Loucy (cell line): ENCODE data around the gene PDE3B.

ENCODE experiments used
- H2AFZ ChIP-seq: fragments of 200-600 bp; sonication (generic); 2 replicates; pipeline ENCODE4 v1.6.0; 2016; ENCODE audit warnings: antibody characterized with exemption, mild to moderate bottlenecking, low read length, moderate library complexity
- H3F3A ChIP-seq: fragments of 200-600 bp; 2 replicates; pipeline ENCODE4 v1.6.0; 2016; ENCODE audit warnings: antibody characterized with exemption, low read depth, mild to moderate bottlenecking
- H3K27me3 ChIP-seq: fragments of 200-600 bp; sonication (generic); 2 replicates; pipeline ENCODE4 v1.6.1; 2014; ENCODE audit warnings: low read length, mild to moderate bottlenecking; ENCODE audit not compliant: insufficient read depth, poor library complexity, severe bottlenecking
- H3K36me3 ChIP-seq: fragments of 200-600 bp; sonication (generic); 2 replicates; pipeline ENCODE4 v1.6.1; 2016; ENCODE audit warnings: low read length; ENCODE audit not compliant: insufficient read depth
- H3K4me1 ChIP-seq: fragments of 200-600 bp; sonication (generic); 2 replicates; pipeline ENCODE4 v1.5.1; 2014; ENCODE audit warnings: low read length, mild to moderate bottlenecking; ENCODE audit not compliant: insufficient read depth, poor library complexity, severe bottlenecking
- H3K4me2 ChIP-seq: fragments of 200-600 bp; sonication (generic); 2 replicates; pipeline ENCODE4 v1.6.0; 2014; ENCODE audit warnings: antibody characterized with exemption, low read length, low read depth, mild to moderate bottlenecking; ENCODE audit not compliant: poor library complexity, severe bottlenecking
- H3K4me3 ChIP-seq: fragments of 200-600 bp; sonication (generic); 2 replicates; pipeline ENCODE4 v1.5.1; 2014; ENCODE audit warnings: low read length, mild to moderate bottlenecking, mixed read lengths; ENCODE audit not compliant: poor library complexity, severe bottlenecking
- H3K79me2 ChIP-seq: fragments of 200-600 bp; sonication (generic); 2 replicates; pipeline ENCODE4 v1.6.1; 2014; ENCODE audit warnings: low read length; ENCODE audit not compliant: insufficient read depth
- H3K9ac ChIP-seq: fragments of 200-600 bp; sonication (generic); 2 replicates; pipeline ENCODE4 v1.6.0; 2014; ENCODE audit warnings: mild to moderate bottlenecking, low read depth, low read length, moderate library complexity; ENCODE audit not compliant: poor library complexity, severe bottlenecking
- H3K9me2 ChIP-seq: fragments of 200-600 bp; sonication (generic); replicated peaks from 2 replicates; pipeline ENCODE4 v1.6.1; 2016; ENCODE audit warnings: low read depth, low read length, mixed read lengths
- H3K9me3 ChIP-seq: fragments of 200-600 bp; sonication (generic); 2 replicates; pipeline ENCODE4 v1.6.1; 2014; ENCODE audit warnings: mild to moderate bottlenecking, antibody characterized with exemption, low read length, low read depth; ENCODE audit not compliant: insufficient read depth
- H4K20me1 ChIP-seq: fragments of 200-600 bp; sonication (generic); 2 replicates; pipeline ENCODE4 v1.6.0; 2014; ENCODE audit warnings: antibody characterized with exemption, low read length, mild to moderate bottlenecking; ENCODE audit not compliant: insufficient read depth, poor library complexity, severe bottlenecking
- CTCF ChIP-seq: fragments of 200-600 bp; sonication (generic); conservative IDR thresholded peaks from 2 replicates; pipeline ENCODE4 v1.5.1; 2014; ENCODE audit warnings: mild to moderate bottlenecking, antibody characterized with exemption, low read length
- EZH2phosphoT487 ChIP-seq: fragments of 200-600 bp; IDR thresholded peaks from 2 replicates; pipeline ENCODE4 v1.6.1; 2018; ENCODE audit warnings: antibody characterized with exemption, mild to moderate bottlenecking, moderate library complexity, borderline replicate concordance

Gene PDE3B

GRCh38 chr11:14645015-14645912 is 1.7 kb downstream of the PDE3B start:
- Histone ChIP-seq H2AFZ (no peak overlapping the region), H3K9me3 (no peaks in the 10 kb centered on the region), H3K4me2 (peak overlapping the region; percentile 89), H3K9me2 (no peaks in the 10 kb centered on the region), H3K27me3 (no peaks in the 10 kb centered on the region), H3K4me1 (peaks cover 64% of the 10 kb centered on the region), H3K4me3 (peak overlapping the region; percentile 93), H3K36me3 (no peaks in the 10 kb centered on the region), H3K9ac (peak overlapping the region; percentile 90), H4K20me1 (peaks cover 64% of the 10 kb centered on the region), H3F3A (no peaks in the 10 kb centered on the region), H3K79me2 (peaks cover 99% of the 10 kb centered on the region)
- no peak for TF ChIP-seq EZH2phosphoT487

- Histone ChIP-seq H3K9me3 (no peaks in the 10 kb centered on the region), H3K9me2 (no peaks in the 10 kb centered on the region), H3K4me3 (peak overlapping the region; percentile 93), H3K9ac (peak overlapping the region; percentile 90), H2AFZ (no peak overlapping the region), H3K36me3 (peaks cover 9% of the 10 kb centered on the region), H3K4me1 (peaks cover 64% of the 10 kb centered on the region), H3F3A (no peaks in the 10 kb centered on the region), H4K20me1 (peaks cover 72% of the 10 kb centered on the region), H3K4me2 (peak overlapping the region; percentile 89), H3K79me2 (peaks cover 99% of the 10 kb centered on the region), H3K27me3 (no peaks in the 10 kb centered on the region)
- TF ChIP-seq EZH2phosphoT487 = no peak
- no peak for TF ChIP-seq CTCF
These were observed 2.6 kb downstream of the PDE3B start for GRCh38 chr11:14645985-14646900.

GRCh38 chr11:14650064-14650463 is 6.5 kb downstream of the PDE3B start:
- Histone ChIP-seq H4K20me1 (peaks cover 96% of the 10 kb centered on the region), H3F3A (no peaks in the 10 kb centered on the region; the same call in 1 of the 2 replicates), H3K79me2 (peaks cover 100% of the 10 kb centered on the region), H3K36me3 (peaks cover 19% of the 10 kb centered on the region), H3K4me2 (peak overlapping the region; percentile 89), H3K4me3 (peak overlapping the region; percentile 93), H2AFZ (no peak overlapping the region), H3K9ac (peak overlapping the region; percentile 90), H3K9me2 (no peaks in the 10 kb centered on the region), H3K4me1 (peaks cover 75% of the 10 kb centered on the region), H3K27me3 (no peaks in the 10 kb centered on the region), H3K9me3 (no peaks in the 10 kb centered on the region)
- TF ChIP-seq EZH2phosphoT487 (no peak), CTCF (no peak)
